HFFc6 (cell line): Measurements from ENCODE around the gene GLUL. TPM values are rescaled to one million over a fixed set of nuclear protein-coding genes. Genes with fewer than 3 reads are reported as not detected.

Experiments
- DNase-seq: peaks from one replicate; pipeline ENCODE4 v3.0.0-alpha.2; 2018
- H3K27ac Mint-ChIP-seq: 2 replicates; pipeline ENCODE4 v1.8.0; 2020; ENCODE audit warnings: mild to moderate bottlenecking, mixed read lengths
- H3K27me3 Mint-ChIP-seq: 2 replicates; pipeline ENCODE4 v1.8.0; 2021; ENCODE audit warnings: mild to moderate bottlenecking, moderate library complexity, mixed read lengths; ENCODE audit not compliant: insufficient read depth
- H3K36me3 Mint-ChIP-seq: 2 replicates; pipeline ENCODE4 v1.8.0; 2021; ENCODE audit warnings: low read depth, mixed read lengths
- H3K4me1 Mint-ChIP-seq: 2 replicates; pipeline ENCODE4 v1.8.0; 2020; ENCODE audit warnings: low read depth, mixed read lengths
- H3K4me3 Mint-ChIP-seq: 2 replicates; pipeline ENCODE4 v1.8.0; 2020; ENCODE audit warnings: mild to moderate bottlenecking, moderate library complexity, mixed read lengths
- H3K9me3 Mint-ChIP-seq: 2 replicates; pipeline ENCODE4 v1.8.0; 2020; ENCODE audit warnings: mild to moderate bottlenecking, mixed read lengths
- total RNA-seq, 6 experiments: library from RNA; stranded (reverse); fragmentation: NEBNext Ultra II Directional; extraction: Animal tissue kit (Norgen Biotek cat#: 25700); gene quantifications; 2 replicates in 1 of 6; 3 replicates in 5 of 6; pipeline ENCODE4 v1.2.3, GENCODE V29; 2021
- TF ChIP-seq, protein P1 (sequence below): fragments of 200-600 bp; sonication (generic); IDR thresholded peaks from 2 replicates; pipeline ENCODE4 v1.5.0; 2021; ENCODE audit warnings: antibody characterized with exemption, mild to moderate bottlenecking

GLUL gene
- total RNA-seq, 6 experiments from 2014 or later: 124 to 194 (median 176) TPM

GRCh38 chr1:182366596-182366995, 25.0 kb downstream of the GLUL start:
- H3K27me3 Mint-ChIP-seq: peaks cover 24% of the 10 kb centered on the region

GRCh38 chr1:182359645-182360044, 31.9 kb downstream of the GLUL start:
- H3K36me3 Mint-ChIP-seq: no peaks in the 10 kb centered on the region
- no peak overlapping the region for H3K4me3 Mint-ChIP-seq
- no peaks in the 10 kb centered on the region for H3K9me3 Mint-ChIP-seq
- H3K4me1 Mint-ChIP-seq: no peaks in the 10 kb centered on the region
- TF ChIP-seq, protein P1, sequence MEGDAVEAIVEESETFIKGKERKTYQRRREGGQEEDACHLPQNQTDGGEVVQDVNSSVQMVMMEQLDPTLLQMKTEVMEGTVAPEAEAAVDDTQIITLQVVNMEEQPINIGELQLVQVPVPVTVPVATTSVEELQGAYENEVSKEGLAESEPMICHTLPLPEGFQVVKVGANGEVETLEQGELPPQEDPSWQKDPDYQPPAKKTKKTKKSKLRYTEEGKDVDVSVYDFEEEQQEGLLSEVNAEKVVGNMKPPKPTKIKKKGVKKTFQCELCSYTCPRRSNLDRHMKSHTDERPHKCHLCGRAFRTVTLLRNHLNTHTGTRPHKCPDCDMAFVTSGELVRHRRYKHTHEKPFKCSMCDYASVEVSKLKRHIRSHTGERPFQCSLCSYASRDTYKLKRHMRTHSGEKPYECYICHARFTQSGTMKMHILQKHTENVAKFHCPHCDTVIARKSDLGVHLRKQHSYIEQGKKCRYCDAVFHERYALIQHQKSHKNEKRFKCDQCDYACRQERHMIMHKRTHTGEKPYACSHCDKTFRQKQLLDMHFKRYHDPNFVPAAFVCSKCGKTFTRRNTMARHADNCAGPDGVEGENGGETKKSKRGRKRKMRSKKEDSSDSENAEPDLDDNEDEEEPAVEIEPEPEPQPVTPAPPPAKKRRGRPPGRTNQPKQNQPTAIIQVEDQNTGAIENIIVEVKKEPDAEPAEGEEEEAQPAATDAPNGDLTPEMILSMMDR: no peak
- DNase-seq: no peak
- no peak overlapping the region for H3K27ac Mint-ChIP-seq
- H3K27me3 Mint-ChIP-seq: peaks cover 14% of the 10 kb centered on the region

More at GRCh38 chr1:182366596-182366995, 25.0 kb downstream of the GLUL start:
- Mint-ChIP-seq H3K4me1 (peaks cover 11% of the 10 kb centered on the region; the same call in 1 of the 2 replicates), H3K27ac (no peak overlapping the region), H3K4me3 (no peak overlapping the region), H3K9me3 (no peaks in the 10 kb centered on the region), H3K36me3 (no peaks in the 10 kb centered on the region)
- DNase-seq: no peak
- TF ChIP-seq, protein P1: no peak

- Mint-ChIP-seq H3K27me3 (peaks cover 14% of the 10 kb centered on the region), H3K36me3 (no peaks in the 10 kb centered on the region), H3K4me1 (no peaks in the 10 kb centered on the region), H3K9me3 (no peaks in the 10 kb centered on the region), H3K4me3 (no peak overlapping the region), H3K27ac (no peak overlapping the region)
- no peak for DNase-seq
- TF ChIP-seq, protein P1: no peak
Measured at GRCh38 chr1:182357913-182358312, 33.7 kb downstream of the GLUL start.

DNA sequence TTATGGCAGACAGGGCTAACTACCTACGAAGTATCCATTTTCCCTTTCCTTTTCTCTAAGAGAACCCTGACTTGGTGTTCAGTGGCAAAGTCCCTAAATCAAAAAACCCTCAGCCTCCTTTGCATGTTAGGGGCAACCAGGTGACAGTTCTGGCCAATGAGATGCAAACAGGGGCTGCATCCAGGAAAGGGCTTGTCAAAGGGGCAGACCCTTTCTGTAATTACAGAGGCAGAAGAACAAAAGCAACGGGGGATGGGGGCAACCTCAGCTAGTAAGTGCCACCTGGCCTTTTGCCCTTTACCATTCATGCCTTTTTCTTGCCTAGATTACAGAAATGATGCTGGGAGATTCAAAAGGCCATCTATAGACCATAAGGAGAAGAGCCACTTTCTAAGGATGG, 34.4 kb downstream of the GLUL start:
- Mint-ChIP-seq H3K4me1 (no peaks in the 10 kb centered on the region), H3K36me3 (no peaks in the 10 kb centered on the region), H3K4me3 (no peak overlapping the region), H3K9me3 (no peaks in the 10 kb centered on the region), H3K27ac (no peak overlapping the region), H3K27me3 (peaks cover 14% of the 10 kb centered on the region)
- TF ChIP-seq, protein P1: no peak
- DNase-seq: no peak

DNA sequence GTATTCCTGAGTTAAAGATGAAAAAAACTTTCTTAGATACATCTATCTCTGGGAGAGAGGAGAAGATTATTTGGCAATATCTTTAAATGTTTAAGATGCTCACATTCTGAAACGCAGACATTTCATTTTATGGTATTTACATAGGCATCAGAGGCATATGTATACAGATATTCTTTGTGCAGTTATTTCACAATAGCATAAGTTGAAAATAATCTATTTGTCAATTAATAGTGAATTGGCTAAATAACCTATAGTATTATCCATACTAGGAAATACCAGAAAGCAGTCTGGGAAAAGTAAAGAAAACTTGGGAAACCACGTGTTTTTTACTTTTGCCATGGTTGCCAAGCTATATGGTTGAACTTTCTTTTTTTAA, 35.9 kb downstream of the GLUL start:
- Mint-ChIP-seq H3K9me3 (no peaks in the 10 kb centered on the region), H3K4me3 (no peak overlapping the region), H3K4me1 (no peaks in the 10 kb centered on the region), H3K27me3 (peaks cover 8% of the 10 kb centered on the region), H3K27ac (no peak overlapping the region), H3K36me3 (no peaks in the 10 kb centered on the region)
- TF ChIP-seq, protein P1: no peak
- DNase-seq: no peak
